IPS-15b (cell line): ENCODE measurements around the gene TSPEAR.

ENCODE experiments used
- H3K27me3 ChIP-seq: one replicate; pipeline ENCODE4 v1.6.1; 2013; ENCODE audit warnings: low read length; ENCODE audit not compliant: control insufficient read depth, insufficient read depth
- H3K36me3 ChIP-seq: one replicate; pipeline ENCODE4 v1.6.1; 2013; ENCODE audit warnings: low read length; ENCODE audit not compliant: control insufficient read depth, insufficient read depth
- H3K4me1 ChIP-seq: one replicate; pipeline ENCODE4 v1.6.1; 2013; ENCODE audit warnings: mild to moderate bottlenecking, low read length; ENCODE audit not compliant: control insufficient read depth, insufficient read depth
- H3K4me3 ChIP-seq: one replicate; pipeline ENCODE4 v1.5.1; 2013; ENCODE audit warnings: low read depth, low read length
- H3K9ac ChIP-seq: one replicate; pipeline ENCODE4 v1.6.1; 2013; ENCODE audit warnings: low read depth, mild to moderate bottlenecking, low read length
- H3K9me3 ChIP-seq: one replicate; pipeline ENCODE4 v1.6.1; 2013; ENCODE audit warnings: mild to moderate bottlenecking, low read length; ENCODE audit not compliant: control insufficient read depth, insufficient read depth

Gene TSPEAR

DNA sequence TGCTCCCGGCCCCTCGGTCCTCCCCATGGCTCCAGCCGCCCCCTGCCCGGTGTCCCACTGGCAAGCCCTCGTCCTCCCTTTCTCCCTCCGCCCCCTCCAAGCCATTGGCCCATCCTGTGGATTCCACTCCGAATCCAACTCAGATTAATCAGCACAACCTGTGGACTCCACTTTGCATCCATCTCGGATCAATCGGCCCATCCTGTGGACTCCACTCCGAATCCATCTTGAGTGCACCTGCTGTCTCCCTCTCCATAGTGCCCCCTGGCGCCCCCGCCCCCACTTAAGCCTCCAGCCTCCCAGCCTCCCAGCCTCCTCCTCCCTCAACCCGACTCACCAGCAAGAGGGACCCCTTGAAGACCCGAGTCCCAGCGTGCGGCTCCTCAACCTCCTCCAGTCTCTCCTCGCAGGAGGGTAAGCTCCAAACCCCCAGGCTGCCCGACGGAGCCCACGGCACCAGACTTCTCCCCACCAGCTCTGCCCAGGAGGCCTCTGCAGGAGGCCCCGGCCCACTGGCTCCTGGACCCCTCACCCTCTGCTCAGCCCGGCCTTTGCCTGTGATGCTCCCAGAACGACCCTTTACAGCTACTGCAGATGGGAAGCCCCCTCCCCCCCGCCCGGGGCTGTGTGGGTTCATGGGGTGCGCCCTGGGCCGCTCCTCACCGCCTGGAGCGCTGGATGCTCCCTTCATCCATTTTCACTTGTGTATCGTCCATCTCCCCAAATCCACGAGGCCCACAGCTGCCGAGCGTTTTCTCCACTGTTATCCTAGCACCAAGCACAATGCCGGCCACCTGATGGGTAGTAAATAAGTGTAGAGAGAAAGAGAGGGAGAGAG is 40.6 kb upstream of the TSPEAR start:
- Histone ChIP-seq H3K4me1 (peaks cover 7% of the 10 kb centered on the region), H3K27me3 (no peaks in the 10 kb centered on the region), H3K36me3 (peaks cover 3% of the 10 kb centered on the region), H3K9me3 (no peaks in the 10 kb centered on the region), H3K9ac (no peak overlapping the region), H3K4me3 (no peak overlapping the region)

GRCh38 chr21:44751186-44751798 is 39.9 kb upstream of the TSPEAR start:
- Histone ChIP-seq H3K4me1 (peaks cover 7% of the 10 kb centered on the region), H3K36me3 (peaks cover 3% of the 10 kb centered on the region), H3K4me3 (no peak overlapping the region), H3K9ac (no peak overlapping the region), H3K27me3 (no peaks in the 10 kb centered on the region), H3K9me3 (no peaks in the 10 kb centered on the region)

DNA sequence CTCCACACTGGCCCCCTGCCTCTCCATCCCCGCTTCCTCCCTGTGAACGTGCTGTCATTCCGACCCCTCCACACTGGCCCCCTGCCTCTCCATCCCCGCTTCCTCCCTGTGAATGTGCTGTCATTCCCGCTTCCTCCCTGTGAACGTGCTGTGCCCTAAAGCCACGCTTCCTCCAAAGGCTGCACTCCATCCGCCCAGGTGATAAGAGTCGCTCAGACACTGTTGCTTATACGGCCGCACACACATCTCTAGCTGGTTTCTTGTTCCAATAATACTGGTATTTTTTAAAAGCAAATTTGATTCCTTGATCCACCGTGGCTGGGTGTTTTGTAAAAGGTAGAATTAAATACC is 39.3 kb upstream of the TSPEAR start:
- Histone ChIP-seq H3K4me1 (peaks cover 7% of the 10 kb centered on the region), H3K36me3 (peaks cover 3% of the 10 kb centered on the region), H3K9ac (no peak overlapping the region), H3K27me3 (no peaks in the 10 kb centered on the region), H3K9me3 (no peaks in the 10 kb centered on the region), H3K4me3 (no peak overlapping the region)

- Histone ChIP-seq H3K36me3 (peaks cover 3% of the 10 kb centered on the region), H3K4me1 (peaks cover 7% of the 10 kb centered on the region), H3K9me3 (no peaks in the 10 kb centered on the region), H3K9ac (peak overlapping the region; percentile 93), H3K27me3 (no peaks in the 10 kb centered on the region), H3K4me3 (peak overlapping the region; percentile 66)
These were observed 38.6 kb upstream of the TSPEAR start for GRCh38 chr21:44749759-44750674.

DNA sequence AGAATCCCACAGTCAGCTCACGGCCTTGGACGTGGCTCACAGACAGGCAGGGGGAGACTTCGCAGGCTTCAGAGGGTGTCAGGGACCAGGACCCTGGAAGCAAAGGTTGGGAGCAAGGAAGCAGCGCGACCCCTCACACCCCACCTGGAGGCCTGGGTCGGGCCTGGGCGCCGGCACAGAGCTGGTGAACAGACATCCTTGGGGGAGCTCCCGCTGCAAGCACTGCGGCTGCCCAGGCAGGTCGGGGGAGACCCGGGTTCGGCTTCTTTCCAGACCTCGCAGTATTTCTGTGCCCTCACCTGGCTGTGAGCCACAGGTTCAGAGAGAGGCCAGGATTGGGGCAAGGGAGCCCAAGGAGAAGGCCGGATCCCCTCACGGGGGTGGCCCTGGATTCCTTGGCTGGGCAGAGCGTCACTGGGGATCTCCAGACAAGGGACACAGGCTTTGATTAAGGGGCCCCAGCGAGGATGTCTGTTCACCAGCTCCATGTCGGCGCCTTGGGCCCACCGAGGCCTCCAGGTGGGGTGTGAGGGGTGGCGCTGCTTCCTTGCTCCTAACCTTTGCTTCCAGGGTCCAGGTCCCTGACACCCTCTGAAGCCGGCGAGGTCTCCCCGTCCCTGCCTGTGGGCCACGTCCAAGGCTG is 37.9 kb upstream of the TSPEAR start:
- Histone ChIP-seq H3K9me3 (no peaks in the 10 kb centered on the region), H3K9ac (peak overlapping the region; percentile 93), H3K27me3 (no peaks in the 10 kb centered on the region), H3K36me3 (peaks cover 3% of the 10 kb centered on the region), H3K4me3 (peak overlapping the region; percentile 66), H3K4me1 (peaks cover 7% of the 10 kb centered on the region)

- peak overlapping the region; percentile 93 for H3K9ac ChIP-seq
- no peaks in the 10 kb centered on the region for H3K27me3 ChIP-seq
- H3K4me3 ChIP-seq = peak overlapping the region; percentile 66
- peaks cover 3% of the 10 kb centered on the region for H3K36me3 ChIP-seq
- no peaks in the 10 kb centered on the region for H3K9me3 ChIP-seq
- H3K4me1 ChIP-seq = peaks cover 7% of the 10 kb centered on the region
These were observed 37.2 kb upstream of the TSPEAR start for GRCh38 chr21:44748621-44749020.

- no peak overlapping the region for H3K9ac ChIP-seq
- H3K36me3 ChIP-seq = no peaks in the 10 kb centered on the region
- H3K27me3 ChIP-seq = peaks cover 5% of the 10 kb centered on the region
- H3K9me3 ChIP-seq = no peaks in the 10 kb centered on the region
- no peak overlapping the region for H3K4me3 ChIP-seq
- H3K4me1 ChIP-seq = peaks cover 4% of the 10 kb centered on the region
These were observed 31.2 kb upstream of the TSPEAR start for GRCh38 chr21:44742418-44743153.

- Histone ChIP-seq H3K4me3 (no peak overlapping the region), H3K36me3 (no peaks in the 10 kb centered on the region), H3K4me1 (peaks cover 4% of the 10 kb centered on the region), H3K27me3 (peaks cover 5% of the 10 kb centered on the region), H3K9ac (no peak overlapping the region), H3K9me3 (no peaks in the 10 kb centered on the region)
These were observed 30.5 kb upstream of the TSPEAR start for GRCh38 chr21:44741921-44742320.

DNA sequence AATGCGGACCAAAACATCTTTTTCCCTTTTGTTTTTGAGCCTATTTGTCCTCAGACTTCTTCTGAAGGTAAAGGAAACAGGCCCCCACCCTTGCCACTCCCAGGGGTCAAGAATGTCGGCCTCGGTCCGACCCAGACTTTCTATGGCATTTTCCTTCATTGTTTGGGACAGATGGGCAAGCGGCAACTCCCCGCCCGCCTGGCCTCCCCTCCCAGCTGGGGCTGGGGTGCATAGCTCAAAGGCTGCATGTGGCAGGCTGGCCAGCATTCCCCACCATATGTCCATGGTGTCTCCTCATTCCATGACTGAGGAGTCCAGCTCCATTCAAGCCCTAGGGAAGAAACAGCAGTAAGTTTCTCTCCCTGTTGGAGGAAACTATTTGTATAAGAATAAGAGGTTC is 29.4 kb upstream of the TSPEAR start:
- H3K9ac ChIP-seq = no peak overlapping the region
- H3K36me3 ChIP-seq = no peaks in the 10 kb centered on the region
- no peaks in the 10 kb centered on the region for H3K9me3 ChIP-seq
- H3K4me3 ChIP-seq = no peak overlapping the region
- peaks cover 5% of the 10 kb centered on the region for H3K27me3 ChIP-seq
- H3K4me1 ChIP-seq = peaks cover 8% of the 10 kb centered on the region

DNA sequence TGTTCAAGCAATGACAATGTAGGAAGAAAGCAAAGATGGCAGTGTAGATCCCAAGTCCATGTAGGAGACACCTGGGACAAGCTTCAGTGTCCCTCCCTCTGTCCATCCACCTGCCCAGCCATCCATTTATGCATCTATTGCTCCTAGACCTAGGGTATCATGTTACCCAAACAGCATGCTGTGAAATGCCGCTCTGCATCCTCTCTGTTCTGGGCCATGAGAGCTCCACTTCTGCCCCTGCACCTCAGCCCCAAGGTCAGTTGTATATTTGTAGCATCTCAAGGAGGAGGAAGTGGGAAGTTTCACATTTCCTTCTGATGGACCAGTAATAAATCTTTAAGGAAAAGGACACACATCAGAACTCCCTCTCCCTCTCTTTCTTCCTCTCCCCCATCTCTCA is 27.9 kb upstream of the TSPEAR start:
- Histone ChIP-seq H3K4me3 (no peak overlapping the region), H3K9ac (no peak overlapping the region), H3K9me3 (no peaks in the 10 kb centered on the region), H3K4me1 (peaks cover 11% of the 10 kb centered on the region), H3K27me3 (peaks cover 5% of the 10 kb centered on the region), H3K36me3 (no peaks in the 10 kb centered on the region)

GRCh38 chr21:44738621-44739020 is 27.2 kb upstream of the TSPEAR start:
- Histone ChIP-seq H3K4me1 (peaks cover 11% of the 10 kb centered on the region), H3K4me3 (no peak overlapping the region), H3K27me3 (peaks cover 5% of the 10 kb centered on the region), H3K9me3 (no peaks in the 10 kb centered on the region), H3K36me3 (no peaks in the 10 kb centered on the region), H3K9ac (no peak overlapping the region)
